ENCODE results near the gene HEXA. TPM values are rescaled to one million over a fixed set of nuclear protein-coding genes. Genes with fewer than 3 reads are reported as not detected.

Gene HEXA
- total and polyA plus RNA-seq, 9 of the 15 experiments (the other 6 are each of a cell fraction or from before 2014, with no cell fraction given) = 22.2 to 136 (median 68.9) TPM

GRCh38 chr15:72319360-72319984 lies 56.3 kb downstream of the HEXA start (continued):
- TF ChIP-seq ZNF740 (CRISPR knock-in tag; IDR thresholded peaks at IDR 0.05) (no peak), ZNF740 (tag; IDR thresholded peaks at IDR 0.05) (no peak), MYC (IDR thresholded peaks at IDR 0.05; ENCODE audit: low read depth, low read length) (no peak), MYC (CRISPR knock-in tag; IDR thresholded peaks at IDR 0.05; ENCODE audit: borderline replicate concordance, low read depth) (no peak), FOXA3 (CRISPR knock-in tag; conservative IDR thresholded peaks at IDR 0.05 in 1 of 2, IDR thresholded peaks at IDR 0.05 in 1 of 2) (peak in 1 of 2 experiments; percentile 48; a peak in 1 of 4 replicates), L3MBTL2 (IDR thresholded peaks at IDR 0.05) (peak; percentile 82), ZNF717 (CRISPR knock-in tag; IDR thresholded peaks at IDR 0.05) (no peak), SPI1 (IDR thresholded peaks at IDR 0.05; ENCODE audit: borderline replicate concordance, low read depth, low read length) (no peak), TCF7 (IDR thresholded peaks at IDR 0.05; ENCODE audit: borderline replicate concordance) (no peak), RREB1 (CRISPR knock-in tag; IDR thresholded peaks at IDR 0.05) (no peak), MTA1 (IDR thresholded peaks at IDR 0.05; ENCODE audit: borderline replicate concordance) (no peak), GTF2B (IDR thresholded peaks at IDR 0.05; ENCODE audit: extremely low read depth, insufficient read length) (no peak), BRCA1 (IDR thresholded peaks at IDR 0.05) (no peak), BRCA1 (CRISPR knock-in tag; IDR thresholded peaks at IDR 0.05) (0 out of 2 replicates have a peak, but pooled peaks have one; percentile 55), MTA2 (IDR thresholded peaks at IDR 0.05; ENCODE audit: low read depth) (no peak)
- TF ChIP-seq, protein P1, sequence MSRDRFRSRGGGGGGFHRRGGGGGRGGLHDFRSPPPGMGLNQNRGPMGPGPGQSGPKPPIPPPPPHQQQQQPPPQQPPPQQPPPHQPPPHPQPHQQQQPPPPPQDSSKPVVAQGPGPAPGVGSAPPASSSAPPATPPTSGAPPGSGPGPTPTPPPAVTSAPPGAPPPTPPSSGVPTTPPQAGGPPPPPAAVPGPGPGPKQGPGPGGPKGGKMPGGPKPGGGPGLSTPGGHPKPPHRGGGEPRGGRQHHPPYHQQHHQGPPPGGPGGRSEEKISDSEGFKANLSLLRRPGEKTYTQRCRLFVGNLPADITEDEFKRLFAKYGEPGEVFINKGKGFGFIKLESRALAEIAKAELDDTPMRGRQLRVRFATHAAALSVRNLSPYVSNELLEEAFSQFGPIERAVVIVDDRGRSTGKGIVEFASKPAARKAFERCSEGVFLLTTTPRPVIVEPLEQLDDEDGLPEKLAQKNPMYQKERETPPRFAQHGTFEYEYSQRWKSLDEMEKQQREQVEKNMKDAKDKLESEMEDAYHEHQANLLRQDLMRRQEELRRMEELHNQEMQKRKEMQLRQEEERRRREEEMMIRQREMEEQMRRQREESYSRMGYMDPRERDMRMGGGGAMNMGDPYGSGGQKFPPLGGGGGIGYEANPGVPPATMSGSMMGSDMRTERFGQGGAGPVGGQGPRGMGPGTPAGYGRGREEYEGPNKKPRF (IDR thresholded peaks at IDR 0.05; ENCODE audit: low read depth, low read length) = no peak
- TF ChIP-seq, protein P2, sequence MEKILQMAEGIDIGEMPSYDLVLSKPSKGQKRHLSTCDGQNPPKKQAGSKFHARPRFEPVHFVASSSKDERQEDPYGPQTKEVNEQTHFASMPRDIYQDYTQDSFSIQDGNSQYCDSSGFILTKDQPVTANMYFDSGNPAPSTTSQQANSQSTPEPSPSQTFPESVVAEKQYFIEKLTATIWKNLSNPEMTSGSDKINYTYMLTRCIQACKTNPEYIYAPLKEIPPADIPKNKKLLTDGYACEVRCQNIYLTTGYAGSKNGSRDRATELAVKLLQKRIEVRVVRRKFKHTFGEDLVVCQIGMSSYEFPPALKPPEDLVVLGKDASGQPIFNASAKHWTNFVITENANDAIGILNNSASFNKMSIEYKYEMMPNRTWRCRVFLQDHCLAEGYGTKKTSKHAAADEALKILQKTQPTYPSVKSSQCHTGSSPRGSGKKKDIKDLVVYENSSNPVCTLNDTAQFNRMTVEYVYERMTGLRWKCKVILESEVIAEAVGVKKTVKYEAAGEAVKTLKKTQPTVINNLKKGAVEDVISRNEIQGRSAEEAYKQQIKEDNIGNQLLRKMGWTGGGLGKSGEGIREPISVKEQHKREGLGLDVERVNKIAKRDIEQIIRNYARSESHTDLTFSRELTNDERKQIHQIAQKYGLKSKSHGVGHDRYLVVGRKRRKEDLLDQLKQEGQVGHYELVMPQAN (IDR thresholded peaks at IDR 0.05; ENCODE audit: borderline replicate concordance) = no peak; the same call in 1 of the 2 replicates
